LNCAP (cell line): ENCODE results near the gene DEPDC7.

Experiments
- CTCF ChIP-seq: fragments of 450-650 bp; IDR thresholded peaks from 2 replicates; pipeline ENCODE4 v1.5.1; 2017; ENCODE audit warnings: mild to moderate bottlenecking

The DEPDC7 gene

GRCh38 chr11:33015621-33016551 lies at the start of gene DEPDC7:
Gene DEPDC7 (plus strand): TSS chr11:33015878. CDS start chr11:33015956, 78 bp downstream.
- no peak for TF ChIP-seq CTCF

GRCh38 chr11:32968541-32968940 lies 47.1 kb upstream of the DEPDC7 start:
- no peak for TF ChIP-seq CTCF

GRCh38 chr11:32972781-32973180 lies 42.9 kb upstream of the DEPDC7 start:
- TF ChIP-seq CTCF: no peak

- TF ChIP-seq CTCF: no peak
Observed at GRCh38 chr11:32982626-32983025, 33.1 kb upstream of the DEPDC7 start.

- TF ChIP-seq CTCF: no peak
Observed at GRCh38 chr11:32983506-32983905, 32.2 kb upstream of the DEPDC7 start.

GRCh38 chr11:32985600-32985999 lies 30.1 kb upstream of the DEPDC7 start:
- TF ChIP-seq CTCF: no peak

- no peak for TF ChIP-seq CTCF
Observed at GRCh38 chr11:32987851-32988250, 27.8 kb upstream of the DEPDC7 start.
